ENCODE results near the gene MAP9. TPM values are rescaled to one million over a fixed set of nuclear protein-coding genes. Genes with fewer than 3 reads are reported as not detected.

Gene MAP9
- polyA plus RNA-seq, 1 donor from 2014 or later, result 36.0 TPM

GRCh38 chr4:155388162-155388561 lies 11.4 kb upstream of the MAP9 start:
- no peaks in the 10 kb centered on the region for H3K27me3 ChIP-seq (ENCODE audit: insufficient read depth, low read depth, low read length)
- TF ChIP-seq TAF1 (IDR thresholded peaks at IDR 0.05; ENCODE audit: low read depth) (no peak), EZH2 (IDR thresholded peaks at IDR 0.05; ENCODE audit: borderline replicate concordance, insufficient read depth, low read length, poor library complexity, severe bottlenecking) (no peak), POLR2AphosphoS5 (IDR thresholded peaks at IDR 0.05) (no peak), SMC3 (conservative IDR thresholded peaks at IDR 0.05; ENCODE audit: poor library complexity) (no peak), REST (IDR thresholded peaks at IDR 0.05; ENCODE audit: borderline replicate concordance) (no peak), MXI1 (conservative IDR thresholded peaks at IDR 0.05; ENCODE audit: poor library complexity, severe bottlenecking) (no peak), RAD21 (conservative IDR thresholded peaks at IDR 0.05) (no peak), CTCF (IDR thresholded peaks at IDR 0.05; ENCODE audit: poor library complexity, severe bottlenecking) (no peak), EP300 (conservative IDR thresholded peaks at IDR 0.05; ENCODE audit: poor library complexity, severe bottlenecking) (no peak)
- no peak overlapping the region for H3K9ac ChIP-seq (ENCODE audit: low read length)
- no peaks in the 10 kb centered on the region for H3K36me3 ChIP-seq (ENCODE audit: insufficient read depth, low read length)
- H3K4me2 ChIP-seq (ENCODE audit: low read length), result no peak overlapping the region
- H2AFZ ChIP-seq (ENCODE audit: low read depth, low read length), result no peak overlapping the region
- no peaks in the 10 kb centered on the region for H3F3A ChIP-seq (ENCODE audit: insufficient read depth, low read length, poor library complexity, severe bottlenecking)
- no peaks in the 10 kb centered on the region for H3K9me2 ChIP-seq (ENCODE audit: insufficient read depth, low read length)
- no peaks in the 10 kb centered on the region for H3K9me3 ChIP-seq (ENCODE audit: low read length)
- H3K4me3 ChIP-seq (ENCODE audit: low read length), result no peak overlapping the region
- H4K20me1 ChIP-seq (ENCODE audit: insufficient read depth), result no peaks in the 10 kb centered on the region
- no peak overlapping the region for H3K27ac ChIP-seq (ENCODE audit: low read length)
- H3K79me2 ChIP-seq (replicated peaks; ENCODE audit: insufficient read depth, low read length), result no peaks in the 10 kb centered on the region

- no peak for TF ChIP-seq EZH2 (IDR thresholded peaks at IDR 0.05; ENCODE audit: borderline replicate concordance, insufficient read depth, low read length, poor library complexity, severe bottlenecking)
- Histone ChIP-seq H3K27ac (ENCODE audit: low read length) (no peak overlapping the region), H3K79me2 (replicated peaks; ENCODE audit: insufficient read depth, low read length) (no peaks in the 10 kb centered on the region), H2AFZ (ENCODE audit: low read depth, low read length) (no peak overlapping the region), H3K9me2 (ENCODE audit: insufficient read depth, low read length) (no peaks in the 10 kb centered on the region), H3K27me3 (ENCODE audit: insufficient read depth, low read depth, low read length) (no peaks in the 10 kb centered on the region), H3K4me3 (ENCODE audit: low read length) (no peak overlapping the region), H3K4me2 (ENCODE audit: low read length) (no peak overlapping the region), H4K20me1 (ENCODE audit: insufficient read depth) (no peaks in the 10 kb centered on the region), H3F3A (ENCODE audit: insufficient read depth, low read length, poor library complexity, severe bottlenecking) (no peaks in the 10 kb centered on the region), H3K36me3 (ENCODE audit: insufficient read depth, low read length) (no peaks in the 10 kb centered on the region), H3K9ac (ENCODE audit: low read length) (no peak overlapping the region), H3K9me3 (ENCODE audit: low read length) (no peaks in the 10 kb centered on the region)
Measured at GRCh38 chr4:155383541-155383940, 6.8 kb upstream of the MAP9 start.

- TF ChIP-seq MXI1 (conservative IDR thresholded peaks at IDR 0.05; ENCODE audit: poor library complexity, severe bottlenecking) (no peak), TAF1 (IDR thresholded peaks at IDR 0.05; ENCODE audit: low read depth) (no peak), RAD21 (conservative IDR thresholded peaks at IDR 0.05) (no peak), EZH2 (IDR thresholded peaks at IDR 0.05; ENCODE audit: borderline replicate concordance, insufficient read depth, low read length, poor library complexity, severe bottlenecking) (no peak), CTCF (IDR thresholded peaks at IDR 0.05; ENCODE audit: poor library complexity, severe bottlenecking) (no peak), POLR2AphosphoS5 (IDR thresholded peaks at IDR 0.05) (no peak), EP300 (conservative IDR thresholded peaks at IDR 0.05; ENCODE audit: poor library complexity, severe bottlenecking) (no peak), REST (IDR thresholded peaks at IDR 0.05; ENCODE audit: borderline replicate concordance) (no peak), SMC3 (conservative IDR thresholded peaks at IDR 0.05; ENCODE audit: poor library complexity) (no peak)
- Histone ChIP-seq H3K4me3 (ENCODE audit: low read length) (peak overlapping the region; percentile 86), H3K79me2 (replicated peaks; ENCODE audit: insufficient read depth, low read length) (peaks cover 20% of the 10 kb centered on the region), H3K27me3 (ENCODE audit: insufficient read depth, low read depth, low read length) (no peaks in the 10 kb centered on the region), H3K27ac (ENCODE audit: low read length) (peak overlapping the region; percentile 64), H2AFZ (ENCODE audit: low read depth, low read length) (peak overlapping the region; percentile 57), H3K9me2 (ENCODE audit: insufficient read depth, low read length) (no peaks in the 10 kb centered on the region), H3K9ac (ENCODE audit: low read length) (peak overlapping the region; percentile 40), H3K36me3 (ENCODE audit: insufficient read depth, low read length) (no peaks in the 10 kb centered on the region), H3K9me3 (ENCODE audit: low read length) (no peaks in the 10 kb centered on the region), H4K20me1 (ENCODE audit: insufficient read depth) (no peaks in the 10 kb centered on the region), H3K4me2 (ENCODE audit: low read length) (no peak overlapping the region), H3F3A (ENCODE audit: insufficient read depth, low read length, poor library complexity, severe bottlenecking) (peaks cover 4% of the 10 kb centered on the region)
Measured at GRCh38 chr4:155377276-155377675, 511 bp upstream of the MAP9 start.
